HEK293T (cell line): ENCODE measurements around the gene NOXO1.

Experiments used
- ARNT ChIP-seq: fragments of 450-650 bp; IDR thresholded peaks from 2 replicates; pipeline ENCODE4 v1.6.1; 2017; ENCODE audit warnings: mild to moderate bottlenecking
- BHLHE40 ChIP-seq: fragments of 450-650 bp; IDR thresholded peaks from 2 replicates; pipeline ENCODE4 v1.6.1; 2016; ENCODE audit warnings: mild to moderate bottlenecking, moderate library complexity, borderline replicate concordance
- ELF4 ChIP-seq: fragments of 450-650 bp; IDR thresholded peaks from 2 replicates; pipeline ENCODE4 v1.6.1; 2017; ENCODE audit warnings: antibody characterized with exemption
- FOXK2 ChIP-seq: fragments of 450-650 bp; IDR thresholded peaks from 2 replicates; pipeline ENCODE4 v1.6.1; 2016; ENCODE audit warnings: mild to moderate bottlenecking
- FOXM1 ChIP-seq: fragments of 450-650 bp; IDR thresholded peaks from 2 replicates; pipeline ENCODE4 v1.6.1; 2017; ENCODE audit warnings: mild to moderate bottlenecking, borderline replicate concordance
- HDGF ChIP-seq: fragments of 450-650 bp; IDR thresholded peaks from 2 replicates; pipeline ENCODE4 v1.6.1; 2017; ENCODE audit warnings: antibody characterized with exemption, borderline replicate concordance
- L3MBTL2 ChIP-seq: fragments of 450-650 bp; conservative IDR thresholded peaks from 2 replicates; pipeline ENCODE4 v1.6.1; 2016; ENCODE audit warnings: mild to moderate bottlenecking
- LEF1 ChIP-seq: fragments of 450-650 bp; IDR thresholded peaks from 2 replicates; pipeline ENCODE4 v1.6.1; 2017; ENCODE audit warnings: mild to moderate bottlenecking, borderline replicate concordance
- NFRKB ChIP-seq: fragments of 450-650 bp; IDR thresholded peaks from 2 replicates; pipeline ENCODE4 v1.6.1; 2016; ENCODE audit warnings: mild to moderate bottlenecking, moderate library complexity
- PKNOX1 ChIP-seq: fragments of 450-650 bp; IDR thresholded peaks from 2 replicates; pipeline ENCODE4 v1.6.1; 2016
- SP1 ChIP-seq: fragments of 450-650 bp; IDR thresholded peaks from 2 replicates; pipeline ENCODE4 v1.6.1; 2017
- SUZ12 ChIP-seq: fragments of 450-650 bp; IDR thresholded peaks from 2 replicates; pipeline ENCODE4 v1.6.1; 2016; ENCODE audit warnings: mild to moderate bottlenecking
- TARDBP ChIP-seq: fragments of 450-650 bp; IDR thresholded peaks from 2 replicates; pipeline ENCODE4 v1.6.1; 2016
- ZNF384 ChIP-seq: fragments of 450-650 bp; IDR thresholded peaks from 2 replicates; pipeline ENCODE4 v1.6.1; 2016

GRCh38 chr16:1974157-1975070, 6.9 kb downstream of the NOXO1 start:
- TF ChIP-seq BHLHE40, result no peak
- no peak for TF ChIP-seq SP1
- TF ChIP-seq TARDBP, result no peak
- TF ChIP-seq ARNT, result no peak
- TF ChIP-seq PKNOX1, result no peak
- no peak for TF ChIP-seq SUZ12
- no peak for TF ChIP-seq FOXK2
- no peak for TF ChIP-seq ZNF384
- no peak for TF ChIP-seq LEF1
- no peak for TF ChIP-seq ELF4
- no peak for TF ChIP-seq L3MBTL2
- no peak for TF ChIP-seq FOXM1
- no peak for TF ChIP-seq HDGF
- TF ChIP-seq NFRKB, result no peak
